K562 (cell line): Measurements from ENCODE around the gene FHIT. TPM values are rescaled to one million over a fixed set of nuclear protein-coding genes. Genes with fewer than 3 reads are reported as not detected.

ENCODE experiments used
- ATAC-seq: fragments of 200-7000 bp; cut with Tn5 transposase; 3 replicates; pipeline ENCODE4 v1.9.1; 2020; ENCODE audit warnings: moderate library complexity
- BruUV-seq: library from RNA; stranded (reverse); fragments of 400-500 nt; replicated peaks from 2 replicates; lab custom pipeline; 2021; lab: Mats Ljungman, UMichigan
- CTCF ChIA-PET: fragments of 300-600 bp; formaldehyde crosslinking; extraction: SDS; loops from one replicate; lab custom pipeline; 2021; ENCODE audit warnings: low intra/inter-chr PET ratio; lab: Yijun Ruan, JAX
- POLR2A ChIA-PET: fragments of 300-600, 350-650 bp; sonication (Branson Sonifier 250); formaldehyde crosslinking; extraction: SDS; loops from one replicate; lab custom pipeline; 2021; ENCODE audit warnings: antibody characterized with exemption, inconsistent platforms; lab: Yijun Ruan, JAX
- DNase-seq, 4 experiments: peaks; one replicate each; pipeline versions ENCODE4 v3.0.0 to v3.0.0-alpha.2; 2011 to 2018; ENCODE audit warnings: low spot score in 3 of 4, mixed read lengths in 3 of 4; ENCODE audit errors: extremely low read depth in 1 of 4
- FAIRE-seq: peaks from 2 replicates; lab custom pipeline; 2011; peaks lifted over from hg19 to GRCh38; lab: Jason Lieb, UNC
- H2AFZ ChIP-seq: 2 replicates; pipeline ENCODE4 v1.6.0; 2011; ENCODE audit warnings: low read depth, low read length, control low read depth, inconsistent platforms
- H3K27ac ChIP-seq: fragments of 200-600 bp; 3 replicates; pipeline ENCODE4 v1.8.0; 2011; ENCODE audit warnings: low read depth, mild to moderate bottlenecking, control low read depth, inconsistent platforms, low read length, moderate library complexity, mixed read lengths; ENCODE audit errors: extremely low read depth
- H3K27me3 ChIP-seq, 2 experiments: fragments of 300-600 bp in 1 of 2; 2 replicates in 1 of 2; 3 replicates in 1 of 2; pipeline versions ENCODE4 v1.6.0 to v1.8.0; 2011; ENCODE audit warnings: inconsistent platforms in 2 of 2, low read length in 2 of 2, mild to moderate bottlenecking in 1 of 2, mixed read lengths in 1 of 2, moderate library complexity in 1 of 2; ENCODE audit not compliant: control insufficient read depth in 2 of 2, insufficient read depth in 2 of 2
- H3K36me3 ChIP-seq: fragments of 300-600 bp; 3 replicates; pipeline ENCODE4 v1.8.0; 2011; ENCODE audit warnings: mild to moderate bottlenecking, low read length, inconsistent platforms; ENCODE audit not compliant: control insufficient read depth, insufficient read depth
- H3K4me1 ChIP-seq, 2 experiments: fragments of 200-600 bp in 1 of 2; replicated peaks in 1 of 2; 2 replicates in 1 of 2; 3 replicates in 1 of 2; pipeline versions ENCODE4 v1.5.1 to v1.8.0; 2011; ENCODE audit warnings: inconsistent platforms in 2 of 2, low read length in 2 of 2, mild to moderate bottlenecking in 1 of 2, mixed read lengths in 1 of 2, moderate library complexity in 1 of 2; ENCODE audit not compliant: control insufficient read depth in 2 of 2, insufficient read depth in 2 of 2
- H3K4me2 ChIP-seq: 2 replicates; pipeline ENCODE4 v1.6.1; 2011; ENCODE audit warnings: low read length, control low read depth, inconsistent platforms, mixed read lengths; ENCODE audit not compliant: insufficient read depth
- H3K4me3 ChIP-seq: fragments of 200-600 bp; sonication (generic), shearing (Covaris generic); 2 replicates; pipeline ENCODE4 v1.5.1; 2016; ENCODE audit warnings: control low read depth, inconsistent platforms
- H3K79me2 ChIP-seq: fragments of 200-600 bp; 3 replicates; pipeline ENCODE4 v1.8.0; 2011; ENCODE audit warnings: low read length, inconsistent platforms; ENCODE audit not compliant: control insufficient read depth, insufficient read depth
- H3K9ac ChIP-seq, 2 experiments: 2 replicates each; pipeline versions ENCODE4 v1.6.0 to v1.6.1; 2011; ENCODE audit warnings: low read depth in 2 of 2, low read length in 2 of 2, control low read depth in 1 of 2, inconsistent platforms in 1 of 2, mild to moderate bottlenecking in 1 of 2, mixed read lengths in 1 of 2; ENCODE audit not compliant: insufficient read depth in 1 of 2
- H3K9me1 ChIP-seq: one replicate; pipeline ENCODE4 v1.6.0; 2011; ENCODE audit warnings: inconsistent platforms, mild to moderate bottlenecking, low read length, moderate library complexity; ENCODE audit not compliant: control insufficient read depth, insufficient read depth
- H3K9me3 ChIP-seq: replicated peaks from 2 replicates; pipeline ENCODE4 v1.5.1; 2011; ENCODE audit warnings: low read depth, low read length, inconsistent platforms; ENCODE audit not compliant: control insufficient read depth, insufficient read depth
- H4K20me1 ChIP-seq: replicated peaks from 2 replicates; pipeline ENCODE4 v1.6.1; 2011; ENCODE audit warnings: low read length, inconsistent platforms, mixed read lengths; ENCODE audit not compliant: control insufficient read depth, insufficient read depth
- BDP1 ChIP-seq: IDR thresholded peaks from 3 replicates; pipeline ENCODE4 v1.6.1; 2011; ENCODE audit not compliant: insufficient read length, insufficient read depth
- ELF4 ChIP-seq: fragments of 450-650 bp; formaldehyde crosslinking; IDR thresholded peaks from 2 replicates; pipeline ENCODE4 v1.4.0; 2022; ENCODE audit warnings: missing genetic modification characterization
- HNRNPLL ChIP-seq: fragments of 200-400 bp; formaldehyde crosslinking; IDR thresholded peaks from 2 replicates; pipeline ENCODE4 v1.6.1; 2017; ENCODE audit warnings: low read length, low read depth, mild to moderate bottlenecking; ENCODE audit not compliant: poor library complexity, severe bottlenecking
- ILF3 ChIP-seq: fragments of 450-650 bp; IDR thresholded peaks from 2 replicates; pipeline ENCODE4 v1.6.1; 2018; ENCODE audit warnings: antibody characterized with exemption, mild to moderate bottlenecking, moderate library complexity, borderline replicate concordance
- JUN ChIP-seq, 2 experiments: sonication (generic) in 1 of 2; formaldehyde crosslinking in 1 of 2; IDR thresholded peaks; 2 replicates each; pipeline versions ENCODE4 v1.6.1 to v1.8.0; 2012 to 2022; ENCODE audit warnings: borderline replicate concordance in 2 of 2, mild to moderate bottlenecking in 2 of 2, improper control_type of control experiment in 1 of 2, low read depth in 1 of 2, low read length in 1 of 2, missing genetic modification reagents in 1 of 2
- MEF2A ChIP-seq: IDR thresholded peaks from 2 replicates; pipeline ENCODE4 v1.6.1; 2011; ENCODE audit warnings: low read depth, mild to moderate bottlenecking, low read length, moderate library complexity; ENCODE audit not compliant: control insufficient read depth
- MNT ChIP-seq, 2 experiments: fragments of 450-650 bp; conservative IDR thresholded peaks; 2 replicates each; pipeline ENCODE4 v1.6.1; 2017; ENCODE audit warnings: mild to moderate bottlenecking in 2 of 2, moderate library complexity in 2 of 2
- MTF1 ChIP-seq: fragments of 250-450 bp; sonication (Bioruptor Pico); IDR thresholded peaks from 2 replicates; pipeline ENCODE4 v1.9.0; 2021; ENCODE audit warnings: moderate library complexity, mild to moderate bottlenecking, inconsistent platforms, borderline replicate concordance
- PRMT5 ChIP-seq: sonication (generic); formaldehyde crosslinking; IDR thresholded peaks from 2 replicates; pipeline ENCODE4 v1.5.0; 2020; ENCODE audit warnings: missing genetic modification reagents
- SAP30 ChIP-seq: fragments of 200-600 bp; sonication (generic); IDR thresholded peaks from 2 replicates; pipeline ENCODE4 v1.6.1; 2012; ENCODE audit warnings: borderline replicate concordance, low read depth, mild to moderate bottlenecking, moderate library complexity, low read length, control low read depth, inconsistent platforms; ENCODE audit not compliant: insufficient read depth, poor library complexity, severe bottlenecking
- SIX5 ChIP-seq, 2 experiments: IDR thresholded peaks; 2 replicates each; pipeline ENCODE4 v1.6.1; 2011; ENCODE audit warnings: low read length in 2 of 2, borderline replicate concordance in 1 of 2, low read depth in 1 of 2, mild to moderate bottlenecking in 1 of 2, moderate library complexity in 1 of 2; ENCODE audit not compliant: insufficient read depth in 1 of 2
- SREBF1 ChIP-seq: fragments of 150-350 bp; IDR thresholded peaks from 2 replicates; pipeline ENCODE4 v1.6.1; 2014; ENCODE audit warnings: antibody characterized with exemption, low read depth, low read length, borderline replicate concordance
- UBTF ChIP-seq, 2 experiments: IDR thresholded peaks; 2 replicates each; pipeline ENCODE4 v1.6.1; 2012; ENCODE audit warnings: improper control_type of control experiment in 2 of 2, low read depth in 2 of 2, low read length in 2 of 2, borderline replicate concordance in 1 of 2
- ZC3H11A ChIP-seq: IDR thresholded peaks from 2 replicates; pipeline ENCODE4 v1.6.1; 2012; ENCODE audit warnings: low read depth, low read length, improper control_type of control experiment
- ZNF140 ChIP-seq: fragments of 250-450 bp; sonication (Bioruptor Pico); IDR thresholded peaks from 2 replicates; pipeline ENCODE4 v1.8.0; 2021; ENCODE audit warnings: moderate library complexity, mild to moderate bottlenecking, inconsistent platforms
- ZNF274 ChIP-seq: IDR thresholded peaks from 2 replicates; pipeline ENCODE4 v1.6.1; 2011; ENCODE audit warnings: low read depth, mild to moderate bottlenecking, low read length, moderate library complexity, borderline replicate concordance
- ZNF780A ChIP-seq: fragments of 250-450 bp; sonication (Bioruptor Pico); IDR thresholded peaks from 2 replicates; pipeline ENCODE4 v1.5.0; 2021; ENCODE audit warnings: mild to moderate bottlenecking
- in situ Hi-C: fragments of 300-500 bp; cut with MboI; formaldehyde crosslinking; loops from 4 replicates; pipeline ENCODE4 v1.15.0; 2018; ENCODE audit warnings: inconsistent platforms, mixed read lengths
- intact Hi-C: fragments of 100-400 bp; cut with micrococcal nuclease; formaldehyde crosslinking; loops from 2 replicates; pipeline ENCODE4 v1.14.2; 2022
- polyA plus RNA-seq, 8 experiments: library from polyadenylated mRNA; depleted of rRNA in 4 of 8; stranded (reverse) in 5 of 8; unstranded in 3 of 8; fragments of >200 nt; fragmentation: Nextera tagmentation in 2 of 8; fragmentation: Illumina TruSeq in 1 of 8; extraction: Ambion mirVana in 2 of 8; extraction: Trizol in 1 of 8; gene quantifications; 2 replicates each; pipeline versions ENCODE4 v1.2.1 to v1.2.3, GENCODE V29; 2011 to 2014; ENCODE audit warnings: inconsistent platforms in 1 of 8, missing spikeins in 1 of 8
- total RNA-seq, 7 experiments: library from RNA; depleted of rRNA in 6 of 7; stranded (reverse); fragments of >200 nt in 6 of 7; fragmentation: Illumina TruSeq in 2 of 7; extraction: Trizol in 2 of 7; gene quantifications; 2 replicates each; pipeline versions ENCODE4 v1.2.1 to v1.2.3, GENCODE V29; 2011 to 2021; ENCODE audit warnings: low replicate concordance in 1 of 7

Gene FHIT
- total and polyA plus RNA-seq, 9 of the 15 experiments (the other 6 are each of a cell fraction or from before 2014, with no cell fraction given), result 1.7 to 9.1 (median 4.3) TPM

- TF ChIP-seq JUN (IDR thresholded peaks at IDR 0.05; ENCODE audit: borderline replicate concordance, low read depth, low read length) (0 out of 2 replicates have a peak, but pooled peaks have one; percentile 52), JUN (CRISPR knock-in tag; IDR thresholded peaks at IDR 0.05; ENCODE audit: borderline replicate concordance) (no peak), MEF2A (peak; percentile 42; the same call in 1 of the 2 replicates)
Measured at GRCh38 chr3:60365360-60365759, 885.9 kb downstream of the FHIT start (continued).

GRCh38 chr3:60364475-60364874, 886.8 kb downstream of the FHIT start:
- no TSS peak for BruUV-seq
- in situ Hi-C loops, result no loop called here
- no peaks in the 10 kb centered on the region for H3K36me3 ChIP-seq
- H3K4me3 ChIP-seq, result no peak overlapping the region
- DNase-seq, result no peak
- CTCF ChIA-PET, result no interaction called here
- H3K9ac ChIP-seq, result no peak overlapping the region
- H3K4me1 ChIP-seq, result 0 out of 5 replicates have a peak, but pooled peaks cover 0 to 4% of the 10 kb centered on the region in 2 experiments
- FAIRE-seq, result no peak
- H3K27ac ChIP-seq, result no peak overlapping the region
- H3K79me2 ChIP-seq, result no peaks in the 10 kb centered on the region
- POLR2A ChIA-PET, result no interaction called here
- H2AFZ ChIP-seq, result no peak overlapping the region
- H3K9me1 ChIP-seq, result no peaks in the 10 kb centered on the region
- no peaks in the 10 kb centered on the region for H3K9me3 ChIP-seq
- intact Hi-C loops, result no loop called here
- no peaks in the 10 kb centered on the region for H4K20me1 ChIP-seq
- no peaks in the 10 kb centered on the region for H3K27me3 ChIP-seq
- ATAC-seq, result no peak
- H3K4me2 ChIP-seq, result no peak overlapping the region
- TF ChIP-seq ELF4 (CRISPR knock-in tag) (no peak), PRMT5 (no peak), SREBF1 (no peak), MNT (conservative IDR thresholded peaks at IDR 0.05) (no peak), ZNF140 (CRISPR knock-in tag) (no peak), ZNF274 (no peak), UBTF (IDR thresholded peaks at IDR 0.05; ENCODE audit: borderline replicate concordance in 1 of 2, low read depth in 2 of 2, low read length in 2 of 2) (no peak), BDP1 (no peak), ZC3H11A (no peak), HNRNPLL (no peak), SAP30 (no peak), ZNF780A (CRISPR knock-in tag) (no peak), SIX5 (IDR thresholded peaks at IDR 0.05; ENCODE audit: borderline replicate concordance in 1 of 2, insufficient read depth in 1 of 2, low read depth in 1 of 2, low read length in 2 of 2) (no peak), MTF1 (CRISPR knock-in tag) (no peak), ILF3 (no peak)
